Transverse colon (tissue), 4 donors: ENCODE results near the gene RPRD2. TPM values are rescaled to one million over a fixed set of nuclear protein-coding genes. Genes with fewer than 3 reads are reported as not detected.

Experiments
- DNase-seq: peaks from one replicate; pipeline ENCODE4 v3.0.0-alpha.2; 2019
- H3K27ac ChIP-seq, 4 donors: fragments of 200-600 bp; sonication (generic); 2 replicates each; pipeline ENCODE4 v1.5.1; 2016 to 2018; ENCODE audit warnings: inconsistent platforms in 4 of 4
- H3K27me3 ChIP-seq: fragments of 200-600 bp; sonication (generic); 2 replicates; pipeline ENCODE4 v1.5.1; 2017; ENCODE audit warnings: inconsistent platforms
- H3K36me3 ChIP-seq, 4 donors: fragments of 200-600 bp; sonication (generic); 2 replicates each; pipeline ENCODE4 v1.5.1; 2017 to 2019; ENCODE audit warnings: inconsistent platforms in 4 of 4
- H3K4me1 ChIP-seq, 4 donors: fragments of 200-600 bp; sonication (generic); 2 replicates each; pipeline ENCODE4 v1.5.1; 2017 to 2020; ENCODE audit warnings: inconsistent platforms in 4 of 4
- H3K4me3 ChIP-seq, 4 donors: fragments of 200-600 bp; sonication (generic); 1 replicate in 1 of 4; 2 replicates in 3 of 4; pipeline versions ENCODE4 v1.5.1 to v1.6.1; 2017 to 2019; ENCODE audit warnings: inconsistent platforms in 4 of 4
- H3K9me3 ChIP-seq, 2 donors: fragments of 200-600 bp; sonication (generic); 2 replicates each; pipeline ENCODE4 v1.5.1; 2017 to 2019; ENCODE audit warnings: inconsistent platforms in 2 of 2
- EP300 ChIP-seq: sonication (generic); formaldehyde crosslinking; IDR thresholded peaks from one replicate; pipeline ENCODE4 v1.6.1; 2017; ENCODE audit warnings: antibody characterized with exemption, low read depth
- POLR2A ChIP-seq: fragments of 450-650 bp; IDR thresholded peaks from one replicate; pipeline ENCODE4 v1.6.1; 2016; ENCODE audit warnings: antibody characterized with exemption, mild to moderate bottlenecking, moderate library complexity
- POLR2AphosphoS5 ChIP-seq, 3 donors: sonication (generic); formaldehyde crosslinking; IDR thresholded peaks; one replicate each; pipeline ENCODE4 v1.6.1; 2016; ENCODE audit warnings: antibody characterized with exemption in 3 of 3
- WGBS, 2 donors: methylation state at CpG; one replicate each; pipeline ENCODE4 v1.1.5; 2018; ENCODE audit warnings: low coverage in 1 of 2; 5-methylcytosine and 5-hydroxymethylcytosine counted together
- in situ Hi-C, 4 donors: fragments of 200-750 bp; cut with MboI; loops; one replicate each; pipeline versions ENCODE4 v1.15.0 to v1.15.1; 2017; ENCODE audit warnings: low sequenced_read_pairs in 3 of 4, low pct_ligation_motif_present in 1 of 4, low pct_unique_long_range_greater_than_20kb in 1 of 4
- intact Hi-C: fragments of 100-400 bp; cut with DNase I; formaldehyde crosslinking; loops from one replicate; pipeline ENCODE4 v1.15.1; 2023; ENCODE audit warnings: low total_unique reads
- total RNA-seq, 4 donors: library from RNA; depleted of rRNA; stranded (reverse); fragments of >200 nt; gene quantifications; one replicate each; pipeline ENCODE4 v1.1.0, GENCODE V29; 2016
- TF ChIP-seq, protein P1 (sequence below), 5 experiments: fragments of 200-600 bp in 3 of 5; fragments of 450-650 bp in 2 of 5; sonication (generic) in 3 of 5; IDR thresholded peaks; 1 replicate in 2 of 5; 2 replicates in 3 of 5; pipeline ENCODE4 v1.5.1; 2016 to 2017; ENCODE audit warnings: antibody characterized with exemption in 5 of 5, inconsistent platforms in 3 of 5, mild to moderate bottlenecking in 2 of 5, moderate library complexity in 1 of 5

RPRD2 gene
- total RNA-seq, 4 donors from 2014 or later = 18.7 to 36.4 (median 26.1) TPM

DNA sequence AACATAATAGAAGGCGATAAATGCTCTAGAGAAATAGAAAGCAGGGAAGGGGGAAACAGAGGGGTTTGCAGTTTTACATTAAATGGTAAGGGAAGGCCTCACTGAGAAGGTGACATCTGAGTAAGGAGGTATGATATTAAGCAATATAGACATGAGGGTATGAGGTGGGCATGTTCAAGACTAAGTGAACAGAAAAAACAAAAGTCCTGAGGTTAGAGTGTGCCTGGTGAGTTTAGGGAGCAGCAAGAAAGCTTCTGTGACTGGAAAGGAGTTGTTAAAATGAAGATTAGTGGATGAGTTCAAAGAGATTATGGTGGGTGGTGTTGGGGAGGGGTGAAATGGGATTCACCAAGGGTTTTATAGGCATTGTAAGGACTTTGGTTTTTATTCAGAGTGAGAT, 8.6 kb downstream of the RPRD2 start:
- TF ChIP-seq POLR2A = no peak
- TF ChIP-seq EP300 = no peak
- TF ChIP-seq POLR2AphosphoS5 (IDR thresholded peaks at IDR 0.05) = no peak
- TF ChIP-seq, protein P1, sequence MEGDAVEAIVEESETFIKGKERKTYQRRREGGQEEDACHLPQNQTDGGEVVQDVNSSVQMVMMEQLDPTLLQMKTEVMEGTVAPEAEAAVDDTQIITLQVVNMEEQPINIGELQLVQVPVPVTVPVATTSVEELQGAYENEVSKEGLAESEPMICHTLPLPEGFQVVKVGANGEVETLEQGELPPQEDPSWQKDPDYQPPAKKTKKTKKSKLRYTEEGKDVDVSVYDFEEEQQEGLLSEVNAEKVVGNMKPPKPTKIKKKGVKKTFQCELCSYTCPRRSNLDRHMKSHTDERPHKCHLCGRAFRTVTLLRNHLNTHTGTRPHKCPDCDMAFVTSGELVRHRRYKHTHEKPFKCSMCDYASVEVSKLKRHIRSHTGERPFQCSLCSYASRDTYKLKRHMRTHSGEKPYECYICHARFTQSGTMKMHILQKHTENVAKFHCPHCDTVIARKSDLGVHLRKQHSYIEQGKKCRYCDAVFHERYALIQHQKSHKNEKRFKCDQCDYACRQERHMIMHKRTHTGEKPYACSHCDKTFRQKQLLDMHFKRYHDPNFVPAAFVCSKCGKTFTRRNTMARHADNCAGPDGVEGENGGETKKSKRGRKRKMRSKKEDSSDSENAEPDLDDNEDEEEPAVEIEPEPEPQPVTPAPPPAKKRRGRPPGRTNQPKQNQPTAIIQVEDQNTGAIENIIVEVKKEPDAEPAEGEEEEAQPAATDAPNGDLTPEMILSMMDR (IDR thresholded peaks at IDR 0.05) = no peak
- no peak overlapping the region for H3K4me3 ChIP-seq
- 96 to 100% methylated on average over 1 of the region's 1 CpG for WGBS, 2 donors
- H3K27ac ChIP-seq = no peak overlapping the region
- intact Hi-C loops (no loop called here), in situ Hi-C loops (no loop called here)
- H3K27me3 ChIP-seq = no peaks in the 10 kb centered on the region
- no peak for DNase-seq
- no peaks in the 10 kb centered on the region for H3K9me3 ChIP-seq
- no peaks in the 10 kb centered on the region for H3K36me3 ChIP-seq
- H3K4me1 ChIP-seq = peaks cover under 1 to 49% (median 13%) of the 10 kb centered on the region in 4 donors

DNA sequence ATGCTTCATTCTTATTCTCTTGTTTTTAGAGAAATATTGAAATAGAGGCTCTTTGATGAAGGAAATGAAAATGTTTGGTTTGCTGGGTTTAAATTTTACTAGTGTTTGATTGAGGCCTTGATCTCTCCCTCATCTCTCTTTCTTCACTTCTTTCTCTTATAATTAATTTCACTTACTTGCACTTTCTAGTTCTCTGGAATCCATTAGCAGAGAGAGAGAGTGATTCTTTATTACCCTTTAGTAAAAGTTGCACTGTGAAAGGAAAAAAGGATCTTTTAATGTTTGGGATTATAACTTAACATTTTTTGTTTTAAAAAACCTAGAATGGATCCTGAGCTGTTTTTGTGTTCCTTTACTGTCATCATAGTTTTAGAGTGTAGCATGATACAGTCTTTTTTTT, 12.2 kb downstream of the RPRD2 start:
- H3K36me3 ChIP-seq = no peaks in the 10 kb centered on the region
- intact Hi-C loops = no loop called here
- no peak for DNase-seq
- in situ Hi-C loops = no loop called here
- TF ChIP-seq EP300 (no peak), POLR2AphosphoS5 (IDR thresholded peaks at IDR 0.05) (no peak), POLR2A (no peak)
- TF ChIP-seq, protein P1 (IDR thresholded peaks at IDR 0.05) = no peak
- H3K4me1 ChIP-seq = peaks cover 0 to 33% (median 8%) of the 10 kb centered on the region in 4 donors
- H3K4me3 ChIP-seq = no peak overlapping the region
- H3K27me3 ChIP-seq = no peaks in the 10 kb centered on the region
- H3K27ac ChIP-seq = no peak overlapping the region
- no peaks in the 10 kb centered on the region for H3K9me3 ChIP-seq

GRCh38 chr1:150383631-150384324, 19.8 kb downstream of the RPRD2 start:
- in situ Hi-C loops (no loop called here), intact Hi-C loops (no loop called here)
- peaks cover 12 to 27% (median 19%) of the 10 kb centered on the region in 4 donors for H3K4me1 ChIP-seq
- H3K36me3 ChIP-seq = no peaks in the 10 kb centered on the region
- no peak overlapping the region for H3K27ac ChIP-seq
- no peak overlapping the region for H3K4me3 ChIP-seq
- TF ChIP-seq POLR2AphosphoS5 (IDR thresholded peaks at IDR 0.05) (no peak), POLR2A (no peak), EP300 (no peak)
- TF ChIP-seq, protein P1 (IDR thresholded peaks at IDR 0.05) = no peak
- H3K27me3 ChIP-seq = no peaks in the 10 kb centered on the region
- no peak for DNase-seq
- WGBS, 2 donors = 55% methylated on average over 3 of the region's 3 CpGs
- no peaks in the 10 kb centered on the region for H3K9me3 ChIP-seq

DNA sequence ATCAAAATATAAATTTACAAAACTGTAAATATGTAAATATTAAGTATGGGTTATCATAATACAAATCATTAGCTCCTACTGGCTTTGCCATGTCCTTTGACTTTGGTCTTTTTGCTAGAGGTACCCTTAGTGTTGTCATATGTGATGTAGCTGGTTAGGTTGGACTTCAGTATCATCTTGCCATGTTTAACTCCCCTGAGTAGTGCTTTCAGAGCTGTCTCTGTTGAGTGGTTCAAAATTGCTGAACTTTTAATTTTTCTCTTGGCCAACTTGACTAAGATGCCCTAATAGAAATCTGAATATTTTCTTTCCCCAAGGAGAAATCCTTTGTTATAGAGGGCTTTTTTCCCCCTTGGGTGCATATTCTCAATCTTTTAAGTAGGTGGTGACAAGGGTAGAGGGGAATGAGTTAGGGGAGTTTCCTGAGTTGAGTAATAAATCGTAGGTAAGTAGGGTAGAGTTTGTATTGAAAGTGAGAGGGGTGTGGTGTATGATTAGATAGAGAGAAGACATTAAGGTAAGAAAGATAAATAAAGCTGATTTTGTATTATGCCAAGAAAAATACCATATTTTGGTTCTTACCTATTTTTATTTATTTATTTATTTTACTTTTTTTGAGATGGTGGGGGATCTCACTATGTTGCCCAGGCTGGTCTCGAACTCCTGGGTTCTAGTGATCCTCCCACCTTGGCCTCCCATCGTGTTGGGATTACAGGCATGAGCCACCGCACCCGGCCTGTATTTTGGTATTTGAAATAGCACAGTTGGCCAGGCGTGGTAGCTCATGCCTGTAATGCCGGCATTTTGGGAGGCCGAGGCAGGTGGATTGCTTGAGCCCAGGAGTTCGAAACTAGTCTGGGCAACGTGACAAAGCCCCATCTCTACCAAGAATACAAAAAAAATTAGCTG, 21.8 kb downstream of the RPRD2 start:
- Histone ChIP-seq H3K4me1 (peaks cover 12 to 27% (median 19%) of the 10 kb centered on the region in 4 donors), H3K27me3 (no peaks in the 10 kb centered on the region), H3K36me3 (no peaks in the 10 kb centered on the region), H3K9me3 (no peaks in the 10 kb centered on the region), H3K4me3 (no peak overlapping the region), H3K27ac (no peak overlapping the region)
- WGBS, 2 donors = 55 to 84% methylated on average over 5 to 10 of the region's 10 CpGs
- intact Hi-C loops = no loop called here
- in situ Hi-C loops = no loop called here
- TF ChIP-seq POLR2AphosphoS5 (IDR thresholded peaks at IDR 0.05) (no peak), EP300 (no peak), POLR2A (no peak)
- TF ChIP-seq, protein P1 (IDR thresholded peaks at IDR 0.05) = no peak
- no peak for DNase-seq
